GM21529 (cell line): ENCODE measurements around the gene LIMK1.
"Not testable (repeated sequence)": the region's sequence is repeated elsewhere in the genome, so short reads cannot be mapped to it uniquely, and the experiment has no call there.

ENCODE experiments used
- ATAC-seq: cut with Tn5 transposase; IDR thresholded peaks from one replicate; pipeline ENCODE4 v1.9.1; 2021; ENCODE audit not compliant: unreplicated experiment

Gene LIMK1

GRCh38 chr7:74121401-74122249 lies 38.0 kb downstream of the LIMK1 start:
- no peak for ATAC-seq

DNA sequence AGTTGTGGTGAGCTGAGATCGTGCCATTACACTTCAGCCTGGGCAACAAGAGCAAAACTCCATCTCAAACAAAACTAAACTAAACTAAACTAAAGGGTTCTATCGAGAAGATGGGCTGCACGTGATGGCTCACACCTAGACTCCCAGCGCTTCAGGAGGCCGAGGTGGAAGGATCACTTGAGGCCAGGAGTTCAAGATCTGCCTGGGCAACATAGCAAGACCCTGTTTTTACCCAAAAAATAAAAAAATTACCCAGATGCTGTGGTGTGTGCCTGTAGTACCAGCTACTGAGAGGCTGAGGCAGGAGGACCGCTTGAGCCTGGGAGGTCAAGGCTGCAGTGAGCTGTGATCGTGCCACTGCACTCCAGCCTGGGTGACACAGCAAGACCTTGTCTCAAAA lies 40.3 kb downstream of the LIMK1 start:
- ATAC-seq, result not testable (repeated sequence)

- no peak for ATAC-seq
Measured at GRCh38 chr7:74126220-74126880, 42.7 kb downstream of the LIMK1 start.

- ATAC-seq, result no peak
Measured at GRCh38 chr7:74129887-74130286, 46.3 kb downstream of the LIMK1 start.

DNA sequence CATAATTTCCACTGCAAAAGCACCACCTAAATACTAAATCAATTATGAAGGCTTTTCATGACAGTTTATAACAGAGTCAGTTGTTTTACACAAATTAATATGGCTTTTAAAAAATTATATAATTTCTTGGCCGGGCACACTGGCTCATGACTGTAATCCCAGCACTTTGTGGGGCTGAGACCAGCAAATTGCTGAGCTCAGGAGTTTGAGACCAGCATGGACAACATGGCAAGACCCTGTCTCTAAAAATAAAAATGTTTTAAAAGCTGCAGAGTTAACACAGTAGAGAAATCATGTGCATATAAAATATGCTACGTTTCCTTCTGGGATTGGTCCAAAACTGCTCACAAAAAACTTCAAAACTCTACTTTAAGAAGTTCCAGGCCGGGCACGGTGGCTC lies 46.9 kb downstream of the LIMK1 start:
- no peak for ATAC-seq

DNA sequence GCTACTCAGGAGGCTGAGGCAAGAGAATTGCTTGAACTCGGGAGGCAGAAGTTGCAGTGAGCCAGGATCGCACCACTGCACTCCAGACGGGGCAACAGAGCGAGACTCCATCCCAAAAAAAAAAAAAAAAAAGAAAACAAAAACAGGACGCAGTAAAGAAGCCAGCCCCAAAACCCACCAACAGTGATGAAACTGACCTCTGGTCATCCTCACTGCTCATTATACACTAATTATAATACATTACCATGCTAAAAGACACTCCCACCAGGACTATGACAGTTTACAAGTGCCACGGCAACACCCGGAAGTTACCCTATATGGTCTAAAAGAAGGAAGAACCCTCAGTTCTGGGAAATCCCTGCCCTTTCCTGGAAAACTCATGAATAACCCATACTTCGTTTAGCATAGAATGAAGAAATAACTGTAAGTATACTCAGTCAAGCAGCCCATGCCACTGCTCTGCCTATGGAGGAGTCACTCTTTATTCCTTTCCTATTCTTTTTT lies 50.6 kb downstream of the LIMK1 start:
- no peak for ATAC-seq

DNA sequence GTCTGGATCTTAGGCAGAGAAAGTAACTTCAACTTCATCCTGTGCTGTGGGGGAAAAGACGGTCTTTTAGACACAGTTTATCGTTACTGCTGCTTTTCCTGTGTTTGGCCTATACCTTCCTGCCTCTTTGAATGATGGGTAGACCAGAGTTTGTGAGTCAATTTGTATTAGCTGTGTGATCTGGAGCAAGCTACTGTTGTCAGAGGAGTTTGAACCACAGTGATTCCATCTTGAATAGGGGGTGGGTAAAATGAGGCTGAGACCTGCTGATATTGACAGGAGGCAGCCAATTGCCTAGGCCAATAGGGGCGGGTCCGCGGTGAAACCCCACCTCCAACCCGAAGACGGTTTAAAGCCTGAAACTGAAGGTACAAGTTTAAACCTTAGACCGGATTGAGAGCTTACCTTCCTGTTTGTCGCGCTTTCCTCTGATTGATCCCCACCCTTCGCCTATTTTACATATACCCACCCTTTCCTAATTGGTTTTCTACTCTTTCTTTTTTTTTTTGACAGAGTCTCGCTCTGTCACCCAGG lies 54.8 kb downstream of the LIMK1 start:
- ATAC-seq, result no peak

DNA sequence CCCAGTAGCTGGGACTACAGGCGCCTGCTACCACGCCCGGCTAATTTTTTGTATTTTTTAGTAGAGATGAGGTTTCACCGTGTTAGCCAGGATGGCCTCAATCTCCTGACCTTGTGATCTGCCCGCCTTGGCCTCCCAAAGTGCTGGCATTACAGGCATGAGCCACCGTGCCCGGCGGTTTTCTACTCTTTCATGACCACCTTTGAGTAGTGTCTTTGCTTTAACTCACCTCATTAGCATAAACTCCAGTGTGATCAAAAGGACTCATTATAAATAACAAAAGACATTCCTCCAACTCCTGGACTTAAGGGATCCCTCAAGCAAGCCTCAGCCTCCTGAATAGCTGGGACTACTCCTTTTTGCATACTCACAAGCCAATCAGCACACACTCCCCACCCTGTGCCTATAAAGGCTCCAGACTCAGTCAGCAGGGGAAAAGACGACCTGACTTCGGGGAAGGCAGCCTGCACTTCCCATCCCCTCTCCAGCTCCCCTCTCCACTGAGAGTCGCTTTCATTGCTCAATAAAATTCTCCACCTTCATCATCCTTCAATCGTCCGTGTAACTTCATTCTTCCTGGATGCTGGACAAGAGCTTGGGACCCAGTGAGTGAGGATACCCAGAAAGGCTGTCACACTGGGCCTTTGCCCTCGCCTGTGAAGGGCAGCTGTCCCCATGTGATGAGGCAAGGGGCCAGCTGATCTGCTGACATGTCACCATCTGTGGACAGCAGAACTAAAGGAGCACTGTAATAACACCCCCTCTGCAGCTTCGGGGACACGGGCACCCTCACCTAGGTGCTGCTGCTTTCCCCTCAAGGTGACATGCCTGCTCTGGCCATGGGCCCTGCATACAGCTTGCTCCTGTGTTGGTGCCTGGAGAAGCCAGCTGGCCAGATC lies 55.6 kb downstream of the LIMK1 start:
- ATAC-seq, result no peak

- ATAC-seq, result no peak
Measured at GRCh38 chr7:74141705-74142104, 58.1 kb downstream of the LIMK1 start.

DNA sequence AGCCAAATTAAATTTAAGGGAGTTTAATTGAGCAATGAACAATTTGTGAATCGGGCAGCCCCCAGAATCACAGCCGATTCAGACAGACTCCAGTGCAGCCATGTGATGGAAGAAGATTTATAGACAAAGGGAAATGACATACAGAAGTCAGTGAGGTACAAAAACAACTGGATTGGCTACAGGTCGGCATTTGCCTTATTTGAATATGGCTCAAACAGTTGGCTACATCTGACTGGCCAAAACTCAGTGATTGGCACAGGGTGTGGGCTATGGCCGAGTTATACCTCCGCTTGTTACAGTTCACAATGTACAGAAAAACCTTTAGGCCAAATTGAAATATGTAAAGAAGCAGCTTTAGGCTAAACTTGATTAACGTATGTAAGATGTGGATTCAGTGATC lies 59.8 kb downstream of the LIMK1 start:
- ATAC-seq, result no peak

DNA sequence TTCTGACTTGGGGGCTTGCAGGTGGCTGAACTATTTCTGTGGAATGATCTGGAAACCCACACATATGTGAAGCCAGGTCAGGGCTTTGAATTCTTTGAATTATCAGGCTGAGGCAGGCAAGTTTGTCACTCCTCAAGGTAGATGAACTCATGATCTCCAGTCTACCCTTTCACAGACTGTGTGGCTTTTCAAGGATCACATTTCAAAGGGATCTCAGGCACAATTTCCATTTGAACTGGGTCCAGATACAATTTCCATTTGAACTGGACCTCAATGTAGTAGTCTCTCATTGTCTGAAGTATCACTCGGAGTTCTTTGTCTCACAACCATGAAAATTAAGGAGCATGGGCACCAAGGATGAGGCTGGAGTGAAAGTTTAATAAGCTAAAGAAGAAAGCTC lies 64.9 kb downstream of the LIMK1 start:
- no peak for ATAC-seq

DNA sequence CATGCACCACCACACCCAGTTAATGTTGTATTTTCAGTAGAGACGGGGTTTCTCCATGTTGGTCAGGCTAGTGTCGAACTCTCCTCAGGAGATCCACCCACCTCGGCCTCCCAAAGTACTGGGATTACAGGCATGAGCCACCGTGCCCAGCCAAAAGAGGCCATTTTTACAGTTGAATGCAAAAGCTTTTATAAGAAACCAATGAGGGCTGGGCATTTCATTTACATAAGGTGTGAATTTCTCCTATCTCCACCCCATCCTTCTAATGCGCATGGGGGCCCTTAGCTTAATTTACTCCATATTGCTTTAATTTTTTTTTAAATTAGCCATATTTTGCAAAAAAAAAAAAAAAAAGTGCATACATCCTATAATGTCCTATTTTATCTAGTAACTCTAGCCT lies 65.5 kb downstream of the LIMK1 start:
- ATAC-seq, result no peak

GRCh38 chr7:74149603-74150002 lies 66.0 kb downstream of the LIMK1 start:
- ATAC-seq, result no peak

GRCh38 chr7:74153736-74154135 lies 70.1 kb downstream of the LIMK1 start:
- no peak for ATAC-seq

GRCh38 chr7:74155810-74156395 lies 72.3 kb downstream of the LIMK1 start:
- ATAC-seq, result no peak

GRCh38 chr7:74157605-74158004 lies 74.0 kb downstream of the LIMK1 start:
- no peak for ATAC-seq

DNA sequence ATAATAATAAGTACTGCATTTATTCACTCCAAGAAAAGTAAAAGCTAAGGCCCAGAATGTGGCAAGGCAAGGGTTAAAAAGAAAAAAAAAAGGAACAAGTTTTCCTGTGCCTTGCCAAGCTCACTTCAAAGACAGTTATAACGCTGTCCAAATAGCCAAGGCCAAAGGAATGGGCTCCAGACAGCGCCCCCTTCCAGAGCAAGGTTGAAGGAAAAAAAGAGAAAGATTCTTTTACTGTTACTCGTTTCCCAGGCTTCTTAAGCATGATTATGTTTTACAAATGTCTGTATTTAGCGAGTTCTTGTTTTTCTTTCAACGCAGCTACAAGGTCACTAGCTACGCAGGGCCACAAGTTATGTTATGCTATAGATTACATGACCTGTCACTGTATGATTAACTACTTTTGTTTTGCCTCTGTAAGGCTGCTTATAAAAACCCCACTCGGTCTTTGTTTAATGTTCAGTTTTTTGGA lies 81.4 kb downstream of the LIMK1 start:
- no peak for ATAC-seq

GRCh38 chr7:74165867-74166593 lies 82.4 kb downstream of the LIMK1 start:
- ATAC-seq, result no peak

DNA sequence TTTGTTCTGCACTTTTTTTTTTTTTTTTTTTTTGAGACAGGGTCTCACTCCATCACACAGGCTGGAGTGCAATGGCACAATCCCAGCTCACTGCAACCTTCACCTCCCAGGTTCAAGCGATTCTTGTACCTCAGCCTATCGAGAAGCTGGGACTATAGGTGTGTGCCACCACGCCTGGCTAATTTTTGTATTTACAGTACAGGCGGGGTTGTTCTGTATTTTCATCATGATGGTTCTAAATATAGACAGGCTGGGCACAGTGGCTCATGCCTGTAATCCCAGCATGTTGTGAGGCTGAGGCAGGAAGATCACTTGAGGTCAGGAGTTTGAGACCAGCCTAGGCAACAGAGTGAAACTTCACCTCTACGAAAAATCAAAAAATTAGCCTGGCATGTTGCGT lies 83.7 kb downstream of the LIMK1 start:
- not testable (repeated sequence) for ATAC-seq
